Right atrium auricular region (tissue), 2 donors: ENCODE data around the gene TCERG1. TPM values are rescaled to one million over a fixed set of nuclear protein-coding genes. Genes with fewer than 3 reads are reported as not detected.

Experiments
- DNase-seq: peaks from one replicate; pipeline ENCODE4 v3.0.0-alpha.2; 2019; ENCODE audit warnings: low spot score
- H3K27ac ChIP-seq, 2 donors: fragments of 200-600 bp; sonication (generic); 1 replicate in 1 of 2; 2 replicates in 1 of 2; pipeline ENCODE4 v1.5.1; 2016 to 2019
- H3K27me3 ChIP-seq, 2 donors: fragments of 200-600 bp; sonication (generic); one replicate each; pipeline versions ENCODE4 v1.5.1 to v1.6.0; 2017 to 2019
- H3K36me3 ChIP-seq: fragments of 200-600 bp; sonication (generic); one replicate; pipeline ENCODE4 v1.5.1; 2016
- H3K4me1 ChIP-seq, 2 donors: fragments of 200-600 bp; sonication (generic); one replicate each; pipeline versions ENCODE4 v1.5.1 to v1.6.0; 2017 to 2019
- H3K4me3 ChIP-seq, 2 donors: fragments of 200-600 bp; sonication (generic); 1 replicate in 1 of 2; 2 replicates in 1 of 2; pipeline ENCODE4 v1.5.1; 2017 to 2019; ENCODE audit warnings: mild to moderate bottlenecking in 1 of 2, moderate library complexity in 1 of 2
- H3K9me3 ChIP-seq, 2 donors: fragments of 200-600 bp; sonication (generic); one replicate each; pipeline ENCODE4 v1.5.1; 2019
- CTCF ChIP-seq, 2 donors: fragments of 200-600 bp; sonication (generic); IDR thresholded peaks; one replicate each; pipeline ENCODE4 v1.5.1; 2019; ENCODE audit warnings: antibody characterized with exemption in 2 of 2
- total RNA-seq, 2 donors: library from RNA; depleted of rRNA; stranded (reverse); fragments of >200 nt; gene quantifications; one replicate each; pipeline ENCODE4 v1.1.0, GENCODE V29; 2016

Gene TCERG1
- total RNA-seq, 2 donors from 2014 or later: 19.1 to 20.5 TPM

DNA sequence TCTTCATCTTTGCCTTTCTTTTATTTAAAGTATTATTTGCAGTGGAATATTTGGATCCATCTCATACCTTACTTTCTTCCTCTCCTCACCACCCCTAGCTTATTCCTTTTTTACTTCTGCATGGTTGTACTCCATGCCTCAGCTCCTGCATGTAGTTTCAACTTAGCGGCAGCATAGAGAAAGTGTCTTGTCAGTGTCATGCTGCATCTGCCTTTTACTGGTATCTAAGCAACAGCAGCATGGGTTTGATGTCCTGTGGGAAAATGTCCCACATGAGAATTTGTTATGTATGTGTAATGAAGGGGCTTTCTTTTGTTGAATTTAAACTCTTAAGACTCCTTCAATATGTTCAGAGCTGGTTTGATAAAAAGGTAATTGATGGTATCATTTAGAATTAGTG lies 20.6 kb downstream of the TCERG1 start:
- Histone ChIP-seq H3K4me1 (no peaks in the 10 kb centered on the region), H3K27me3 (no peaks in the 10 kb centered on the region), H3K9me3 (no peaks in the 10 kb centered on the region), H3K4me3 (no peak overlapping the region), H3K36me3 (peaks cover 52% of the 10 kb centered on the region), H3K27ac (no peak overlapping the region)
- TF ChIP-seq CTCF (IDR thresholded peaks at IDR 0.05): no peak
- DNase-seq: no peak

DNA sequence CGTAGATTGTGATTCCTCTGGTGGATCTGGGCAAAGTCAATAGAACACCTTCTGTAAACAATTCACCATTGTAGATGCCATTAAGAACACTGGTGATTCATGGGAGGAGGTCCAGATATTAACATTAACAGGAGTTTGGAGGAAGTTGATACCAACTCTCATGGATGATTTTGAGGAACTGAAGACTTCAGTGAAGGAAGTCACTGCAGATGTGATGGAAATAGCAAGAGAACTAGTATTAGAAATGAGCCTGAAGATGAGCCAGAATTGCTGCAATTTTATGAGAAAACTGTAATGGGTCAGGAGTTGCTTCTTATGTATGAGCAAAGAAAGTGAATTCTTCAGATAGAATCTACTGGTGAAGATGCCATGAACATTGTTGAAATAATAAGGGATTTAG lies 26.9 kb downstream of the TCERG1 start:
- Histone ChIP-seq H3K27me3 (no peaks in the 10 kb centered on the region), H3K4me1 (no peaks in the 10 kb centered on the region), H3K9me3 (no peaks in the 10 kb centered on the region), H3K27ac (no peak overlapping the region), H3K4me3 (no peak overlapping the region), H3K36me3 (peaks cover 55% of the 10 kb centered on the region)
- no peak for TF ChIP-seq CTCF (IDR thresholded peaks at IDR 0.05)
- no peak for DNase-seq

GRCh38 chr5:146475190-146475780 lies 28.2 kb downstream of the TCERG1 start:
- Histone ChIP-seq H3K36me3 (peaks cover 45% of the 10 kb centered on the region), H3K9me3 (no peaks in the 10 kb centered on the region), H3K4me1 (no peaks in the 10 kb centered on the region), H3K4me3 (no peak overlapping the region), H3K27ac (no peak overlapping the region), H3K27me3 (no peaks in the 10 kb centered on the region)
- DNase-seq: no peak
- no peak for TF ChIP-seq CTCF (IDR thresholded peaks at IDR 0.05)

- no peaks in the 10 kb centered on the region for H3K27me3 ChIP-seq
- DNase-seq: no peak
- H3K4me3 ChIP-seq: no peak overlapping the region
- H3K9me3 ChIP-seq: no peaks in the 10 kb centered on the region
- H3K27ac ChIP-seq: no peak overlapping the region
- H3K36me3 ChIP-seq: peaks cover 39% of the 10 kb centered on the region
- no peaks in the 10 kb centered on the region for H3K4me1 ChIP-seq
- TF ChIP-seq CTCF (IDR thresholded peaks at IDR 0.05): no peak
Measured at GRCh38 chr5:146475906-146476305, 28.8 kb downstream of the TCERG1 start.

GRCh38 chr5:146482775-146483174 lies 35.6 kb downstream of the TCERG1 start:
- TF ChIP-seq CTCF (IDR thresholded peaks at IDR 0.05): no peak

More at GRCh38 chr5:146482775-146483174, 35.6 kb downstream of the TCERG1 start:
- H3K27ac ChIP-seq: no peak overlapping the region
- peaks cover 32% of the 10 kb centered on the region for H3K36me3 ChIP-seq
- H3K27me3 ChIP-seq: no peaks in the 10 kb centered on the region
- no peak for DNase-seq
- H3K4me1 ChIP-seq: no peaks in the 10 kb centered on the region
- H3K9me3 ChIP-seq: no peaks in the 10 kb centered on the region
- no peak overlapping the region for H3K4me3 ChIP-seq
